SIG-M5 treated with dmso at 0.1 percent for 504 hours (cell line): ENCODE results near the gene RPS19.
"Not testable (repeated sequence)": the region's sequence is repeated elsewhere in the genome, so short reads cannot be mapped to it uniquely, and the experiment has no call there.

Experiments
- DNase-seq: peaks from one replicate; lab custom pipeline; 2025; ENCODE audit not compliant: unreplicated experiment; lab: John Stamatoyannopoulos, UW

RPS19 gene

DNA sequence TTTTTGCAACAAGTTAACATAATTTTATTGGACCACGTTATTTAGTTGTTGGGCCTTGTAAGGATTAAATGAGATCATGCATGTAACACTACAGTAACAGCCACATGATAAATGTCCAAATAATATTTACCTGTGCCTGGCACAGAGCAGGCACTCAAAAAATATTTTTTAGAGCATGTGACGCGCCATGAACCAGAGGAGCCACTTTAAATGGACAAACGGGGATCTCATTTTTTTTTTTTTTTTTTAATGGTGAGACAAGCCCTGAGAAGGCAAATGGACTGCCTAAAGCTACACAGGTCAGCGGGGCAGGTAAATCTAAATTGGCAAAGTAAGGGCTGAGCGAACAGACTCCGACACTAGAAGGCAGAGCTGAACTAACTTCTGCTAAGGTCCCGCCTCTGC is 840 bp upstream of the RPS19 start:
- DNase-seq: no peak

DNA sequence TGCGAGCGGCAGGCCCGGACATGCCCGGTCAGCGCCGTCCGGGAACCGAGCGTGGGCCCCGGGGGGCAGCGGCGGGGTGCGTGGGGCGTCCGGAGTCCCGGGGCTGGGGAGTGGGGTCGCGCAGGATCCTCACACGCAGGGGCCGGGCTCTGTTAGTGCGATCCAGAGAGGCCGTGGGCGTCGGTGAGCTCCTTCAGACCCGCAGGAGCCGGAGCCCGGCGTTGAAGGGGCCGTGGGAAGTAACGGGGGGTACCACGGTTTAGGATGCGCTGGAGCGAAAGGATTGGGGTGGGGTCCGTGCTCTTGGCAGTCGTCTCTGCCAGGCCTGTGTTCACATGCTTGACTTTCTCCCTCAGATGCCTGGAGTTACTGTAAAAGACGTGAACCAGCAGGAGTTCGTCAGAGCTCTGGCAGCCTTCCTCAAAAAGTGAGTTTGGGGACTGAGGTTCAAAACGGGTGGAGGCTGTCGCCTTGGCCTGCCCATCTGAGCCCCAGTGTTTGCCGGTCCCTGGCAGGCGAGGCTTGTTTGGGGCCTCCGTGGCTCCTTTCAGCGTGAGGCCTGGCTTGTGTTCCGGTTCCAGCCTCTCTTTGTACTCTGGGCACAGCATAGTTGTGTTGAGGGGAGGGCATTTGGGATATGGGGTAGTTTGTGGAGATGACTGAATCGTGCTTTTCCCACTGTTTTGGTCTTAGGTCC is 512 bp downstream of the RPS19 start:
- DNase-seq: no peak

DNA sequence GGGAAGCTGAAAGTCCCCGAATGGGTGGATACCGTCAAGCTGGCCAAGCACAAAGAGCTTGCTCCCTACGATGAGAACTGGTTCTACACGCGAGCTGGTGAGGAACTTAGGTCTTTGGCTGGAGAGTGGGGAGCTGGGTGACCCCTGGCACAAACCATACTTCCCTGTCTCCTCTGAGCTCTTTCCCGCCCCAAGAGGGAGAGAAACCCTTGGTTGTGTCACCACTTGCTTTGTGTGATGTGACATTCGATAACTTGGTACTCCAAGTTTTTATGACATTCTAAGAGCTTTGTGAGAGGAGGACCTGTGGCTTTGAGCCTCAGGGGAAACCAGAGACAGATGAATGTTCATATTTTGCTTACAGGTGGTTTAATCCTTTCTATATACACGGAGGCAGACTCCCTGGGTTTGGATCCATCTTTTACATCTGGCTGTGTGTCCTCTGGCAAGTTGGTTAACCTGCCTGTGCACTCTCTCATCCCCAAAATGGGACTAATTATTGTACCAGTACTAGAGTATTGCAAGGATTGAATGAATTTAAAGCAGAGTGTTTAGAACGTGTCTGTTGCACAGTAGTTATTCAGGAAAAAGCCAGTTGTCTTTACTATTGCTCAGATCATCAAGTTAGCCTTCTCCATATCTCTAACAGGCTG is 1.2 kb downstream of the RPS19 start:
- DNase-seq: no peak

DNA sequence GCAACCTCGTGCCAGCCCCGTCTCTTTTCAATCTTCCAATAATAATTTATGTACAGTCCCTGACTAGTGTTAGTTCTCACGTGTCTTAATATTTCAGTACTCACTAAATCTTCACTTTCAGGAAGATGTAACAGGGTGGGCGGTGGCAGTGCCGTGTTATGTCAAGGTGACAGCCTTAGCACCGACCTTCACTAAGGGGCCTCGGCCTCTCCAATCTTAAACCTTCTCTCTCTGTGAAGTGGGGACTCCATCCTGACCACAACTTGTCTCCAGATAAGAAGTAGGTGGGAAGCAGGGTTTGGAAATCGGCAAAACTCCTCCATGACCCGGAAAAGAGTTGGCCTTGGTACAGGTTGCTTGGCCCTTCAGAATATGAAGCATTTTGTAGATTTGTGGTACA is 1.8 kb downstream of the RPS19 start:
- no peak for DNase-seq

DNA sequence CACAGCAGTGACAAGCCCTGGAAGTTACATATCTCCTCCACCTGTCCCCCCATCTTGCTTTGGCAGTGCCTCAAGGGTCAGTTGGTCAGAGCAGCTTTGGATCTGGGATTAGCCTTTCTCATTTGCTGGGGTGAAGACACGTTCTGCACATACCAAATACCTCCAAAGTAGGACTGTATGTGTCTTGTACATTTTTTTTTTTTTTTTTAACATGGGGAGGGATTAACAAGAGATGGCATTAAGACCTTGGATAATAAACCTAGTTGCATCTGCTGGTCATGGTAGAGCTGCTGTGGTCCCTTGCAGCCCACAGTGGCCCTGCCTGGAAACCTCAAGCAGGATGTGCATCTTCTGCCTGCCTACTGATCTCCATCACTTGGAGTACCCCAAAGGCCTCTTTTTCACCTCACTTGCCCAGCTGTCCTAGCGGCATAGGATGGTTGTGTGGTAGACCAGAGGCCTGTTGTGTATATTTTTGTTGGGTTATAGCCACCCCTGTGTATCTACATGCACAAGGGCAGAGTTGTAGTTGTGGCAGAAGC is 2.5 kb downstream of the RPS19 start:
- DNase-seq: no peak

DNA sequence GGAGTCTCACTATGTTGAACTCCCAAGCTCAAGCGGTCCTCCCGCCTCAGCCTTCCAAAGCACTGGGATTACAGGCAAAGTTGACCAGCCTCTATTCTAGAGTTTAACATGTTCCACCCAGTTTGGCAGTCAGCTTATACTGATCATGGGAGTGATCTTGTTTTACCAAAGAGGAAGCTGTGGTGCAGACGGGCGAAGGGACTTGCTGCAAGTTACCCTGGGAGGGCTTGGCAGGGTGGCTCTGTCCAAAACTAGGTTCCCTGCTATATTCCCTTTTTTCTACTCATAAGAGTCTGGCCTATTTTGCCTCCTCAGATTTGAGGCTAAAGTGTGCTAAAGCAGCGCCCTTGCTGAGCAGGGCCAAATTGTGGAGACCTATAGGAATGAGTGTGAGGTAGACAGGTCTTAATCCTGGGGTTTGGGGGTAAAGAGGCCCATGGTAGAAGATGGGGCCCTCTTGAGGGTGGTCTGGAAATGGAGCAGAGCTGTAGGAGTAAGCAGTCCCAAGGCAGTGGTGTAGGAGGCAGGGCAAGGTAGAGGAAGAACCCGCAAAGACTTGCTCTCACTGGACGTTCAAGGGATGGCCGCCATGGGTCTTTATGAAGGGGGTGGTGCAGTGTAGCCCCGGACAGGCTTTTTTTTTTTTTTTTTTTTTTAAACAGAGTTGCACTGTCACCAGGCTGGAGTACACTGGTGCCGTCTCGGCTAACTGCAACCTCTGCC is 3.3 kb downstream of the RPS19 start:
- peak; percentile 54 for DNase-seq

DNA sequence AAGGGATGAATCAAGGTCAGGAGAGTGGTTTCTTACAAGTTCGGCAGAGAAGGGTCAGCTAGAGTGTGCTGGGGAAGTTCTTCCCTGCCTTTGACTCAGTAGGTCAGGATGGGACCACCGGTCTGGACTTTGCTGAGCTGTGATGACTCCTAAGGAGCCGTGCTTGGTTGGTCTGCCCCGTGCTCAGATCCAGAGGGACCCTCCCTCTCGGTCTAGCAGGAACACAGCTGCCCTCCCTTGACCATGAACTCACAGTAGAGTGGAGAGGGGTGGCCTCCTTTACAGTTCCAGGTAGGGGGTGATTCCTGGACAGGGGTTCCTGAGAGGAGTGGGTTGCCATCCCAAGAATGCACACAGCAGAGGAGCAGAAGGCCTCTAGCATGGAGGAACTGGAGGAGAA is 4.3 kb downstream of the RPS19 start:
- DNase-seq: no peak

DNA sequence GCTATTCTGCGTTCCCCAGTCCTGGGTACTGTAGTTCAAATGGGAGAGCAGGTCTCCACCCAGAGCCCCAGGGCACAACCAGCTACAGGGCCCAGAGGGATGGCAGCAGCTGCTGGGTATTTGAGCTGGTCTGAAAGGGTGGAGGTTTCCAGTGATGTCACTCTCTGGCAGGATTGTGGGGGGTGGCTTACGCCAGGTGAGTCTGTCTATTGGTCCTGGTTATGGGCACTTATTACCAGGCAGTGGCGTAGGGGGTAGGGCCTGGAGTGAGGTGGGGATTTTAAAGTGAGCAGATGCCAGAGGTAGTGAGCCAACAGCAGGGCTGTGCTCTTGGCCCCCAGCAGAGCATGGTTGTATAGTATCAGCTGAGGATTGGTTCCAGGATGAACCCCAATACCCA is 6.2 kb downstream of the RPS19 start:
- DNase-seq: no peak

DNA sequence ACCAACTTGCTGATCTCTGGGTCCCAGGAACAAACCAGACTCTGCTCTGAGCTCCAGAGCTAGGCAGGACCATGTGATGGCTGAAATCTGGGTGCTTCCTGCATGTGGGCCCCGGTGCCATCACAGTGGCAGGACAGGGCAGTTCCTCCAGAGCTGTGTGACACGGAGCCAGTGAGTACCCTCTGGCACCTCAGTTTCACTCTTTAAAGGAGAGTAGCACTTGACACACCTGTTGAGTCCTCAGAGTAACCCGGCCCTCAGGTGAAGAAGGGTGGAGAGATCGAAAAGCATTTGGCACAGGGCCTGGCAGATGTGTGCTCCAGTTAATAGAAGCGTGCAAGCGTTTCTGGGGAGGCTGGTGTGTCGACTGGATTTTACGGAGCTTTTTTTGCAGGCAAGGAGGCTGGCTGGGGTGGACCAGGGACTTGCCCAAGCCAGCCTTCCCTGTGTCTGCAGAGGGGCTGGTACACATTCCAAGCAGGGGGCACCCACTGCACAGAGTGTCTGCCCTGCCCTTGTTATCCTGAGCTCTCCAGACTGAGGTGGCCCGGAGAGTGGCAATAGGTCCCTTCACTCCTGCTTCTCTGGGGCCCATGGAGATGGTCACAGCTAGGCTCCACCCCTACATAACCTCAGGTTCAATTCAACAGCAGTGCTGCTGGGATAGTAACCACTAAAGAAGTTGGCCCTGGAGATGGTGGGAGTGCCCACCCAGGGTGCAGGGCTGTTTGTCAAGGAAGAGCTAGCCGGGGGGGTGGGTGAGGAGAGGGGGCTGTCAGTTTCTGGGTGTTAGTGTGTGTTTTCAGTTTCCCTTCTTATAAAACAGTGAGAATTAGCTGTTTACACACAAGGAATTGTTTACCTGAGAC is 8.3 kb downstream of the RPS19 start:
- no peak for DNase-seq

DNA sequence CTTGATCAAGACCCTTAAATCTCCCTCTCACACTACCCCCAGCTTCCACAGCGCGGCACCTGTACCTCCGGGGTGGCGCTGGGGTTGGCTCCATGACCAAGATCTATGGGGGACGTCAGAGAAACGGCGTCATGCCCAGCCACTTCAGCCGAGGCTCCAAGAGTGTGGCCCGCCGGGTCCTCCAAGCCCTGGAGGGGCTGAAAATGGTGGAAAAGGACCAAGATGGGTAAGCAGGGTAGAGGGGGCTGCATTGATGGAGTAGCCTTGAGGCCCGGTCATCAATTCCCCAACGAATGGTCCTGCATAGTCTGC is 8.9 kb downstream of the RPS19 start:
- no peak for DNase-seq

DNA sequence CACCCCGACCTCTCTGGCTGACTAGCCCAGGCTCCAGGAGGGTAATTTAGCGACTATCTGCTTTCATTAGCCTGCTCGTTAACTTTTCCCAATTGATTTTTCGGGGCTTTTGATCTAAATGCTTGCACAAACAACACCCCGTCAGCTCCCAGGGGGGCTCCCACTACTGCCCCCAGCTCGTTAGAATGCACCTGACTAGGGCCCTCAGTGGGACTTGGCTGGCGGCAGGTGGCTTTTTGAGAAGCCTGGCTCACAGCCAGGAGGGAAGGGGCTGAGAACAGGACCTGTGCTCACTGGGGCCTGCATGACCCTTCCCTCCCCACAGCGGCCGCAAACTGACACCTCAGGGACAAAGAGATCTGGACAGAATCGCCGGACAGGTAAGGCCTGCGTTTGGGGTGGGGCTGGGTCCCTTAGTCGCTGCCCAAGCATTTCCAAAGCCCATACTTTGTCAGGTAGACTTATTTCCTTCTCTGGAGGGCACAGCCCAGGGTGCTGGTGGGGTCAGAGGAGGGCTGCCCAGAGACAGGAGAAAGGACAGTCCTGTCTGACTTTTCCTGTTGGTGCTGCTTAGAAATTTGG is 9.4 kb downstream of the RPS19 start:
- no peak for DNase-seq

DNA sequence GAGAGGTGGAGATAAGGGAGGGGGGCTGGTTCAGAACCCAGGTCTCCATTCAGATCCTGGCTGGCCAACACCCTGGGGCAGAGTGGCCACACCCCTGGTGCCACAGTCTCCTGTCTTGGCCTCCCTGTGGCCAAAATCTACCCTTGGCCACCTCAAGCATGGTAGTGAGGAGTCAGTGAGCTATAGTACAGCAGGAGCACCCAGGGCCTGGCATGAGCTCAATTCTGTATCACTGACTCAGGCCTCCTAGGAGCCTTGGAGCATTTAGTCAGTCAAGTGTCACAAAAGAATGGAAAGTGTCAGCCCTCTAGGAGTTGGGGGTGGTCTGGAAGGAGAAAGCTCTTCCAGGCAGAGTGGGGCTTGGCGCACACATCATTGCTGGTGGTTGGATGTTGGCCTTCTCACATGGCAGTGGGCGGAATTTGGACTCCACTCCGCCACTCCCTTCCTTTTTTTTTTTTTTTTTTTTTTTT is 10.4 kb downstream of the RPS19 start:
- DNase-seq: no peak

DNA sequence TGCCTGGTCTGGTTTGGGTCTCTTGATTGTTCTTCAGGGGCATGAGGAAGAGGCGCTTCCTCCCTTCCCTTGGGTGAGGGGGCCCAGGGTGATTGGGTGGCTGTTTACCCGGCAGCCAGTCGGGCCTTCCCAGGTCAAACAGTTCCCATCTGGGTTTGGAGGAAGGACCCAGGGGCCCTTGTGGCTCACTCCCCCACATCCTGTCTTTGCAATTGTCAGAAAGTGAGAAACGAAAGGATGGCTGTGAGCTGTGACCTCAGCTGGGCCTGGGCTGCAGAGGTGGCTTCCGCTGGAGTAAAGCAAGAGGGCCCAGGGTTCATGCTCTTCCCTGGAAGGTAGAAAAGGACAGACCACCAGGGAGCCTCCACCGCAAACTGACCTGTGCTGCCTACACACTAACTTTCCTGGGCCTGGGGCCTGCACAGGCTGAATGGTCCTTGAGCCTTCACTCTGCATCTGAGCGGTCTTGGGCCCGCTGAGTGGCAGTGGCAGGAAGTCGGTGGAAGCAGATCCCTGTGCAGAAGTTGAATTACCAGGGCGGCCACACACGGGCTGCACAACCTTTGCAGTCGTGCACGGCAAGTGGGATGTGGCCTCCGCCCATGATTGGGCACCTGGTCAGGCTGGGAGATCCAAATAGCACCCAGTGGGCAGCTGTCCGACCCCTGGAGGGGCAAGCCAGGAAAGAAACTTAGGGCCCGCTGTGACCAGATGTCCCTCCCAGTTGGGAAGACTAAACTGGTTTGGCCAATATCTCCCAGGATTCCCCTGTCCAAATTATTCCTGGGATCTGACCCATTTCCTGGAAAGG is 11.7 kb downstream of the RPS19 start:
- peak; percentile 76 for DNase-seq

DNA sequence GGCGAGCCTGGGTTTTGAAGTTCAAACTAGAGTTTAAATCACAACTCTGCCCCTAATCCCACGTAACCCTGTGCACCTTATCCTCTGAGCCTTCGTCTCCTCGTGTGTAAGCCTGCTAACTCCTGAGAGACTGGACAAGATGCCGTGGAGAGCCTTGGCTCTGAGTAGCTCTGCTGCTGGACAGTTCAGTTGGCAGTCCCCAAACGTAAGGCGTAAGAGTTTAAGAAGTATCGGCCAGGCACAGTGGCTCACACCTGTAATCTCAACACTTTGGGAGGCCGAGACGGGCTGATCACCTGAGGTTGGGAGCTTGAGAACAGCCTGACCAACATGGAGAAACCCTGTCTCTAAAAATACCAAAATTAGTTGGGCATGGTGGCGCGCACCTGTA is 12.3 kb downstream of the RPS19 start:
- no peak for DNase-seq

DNA sequence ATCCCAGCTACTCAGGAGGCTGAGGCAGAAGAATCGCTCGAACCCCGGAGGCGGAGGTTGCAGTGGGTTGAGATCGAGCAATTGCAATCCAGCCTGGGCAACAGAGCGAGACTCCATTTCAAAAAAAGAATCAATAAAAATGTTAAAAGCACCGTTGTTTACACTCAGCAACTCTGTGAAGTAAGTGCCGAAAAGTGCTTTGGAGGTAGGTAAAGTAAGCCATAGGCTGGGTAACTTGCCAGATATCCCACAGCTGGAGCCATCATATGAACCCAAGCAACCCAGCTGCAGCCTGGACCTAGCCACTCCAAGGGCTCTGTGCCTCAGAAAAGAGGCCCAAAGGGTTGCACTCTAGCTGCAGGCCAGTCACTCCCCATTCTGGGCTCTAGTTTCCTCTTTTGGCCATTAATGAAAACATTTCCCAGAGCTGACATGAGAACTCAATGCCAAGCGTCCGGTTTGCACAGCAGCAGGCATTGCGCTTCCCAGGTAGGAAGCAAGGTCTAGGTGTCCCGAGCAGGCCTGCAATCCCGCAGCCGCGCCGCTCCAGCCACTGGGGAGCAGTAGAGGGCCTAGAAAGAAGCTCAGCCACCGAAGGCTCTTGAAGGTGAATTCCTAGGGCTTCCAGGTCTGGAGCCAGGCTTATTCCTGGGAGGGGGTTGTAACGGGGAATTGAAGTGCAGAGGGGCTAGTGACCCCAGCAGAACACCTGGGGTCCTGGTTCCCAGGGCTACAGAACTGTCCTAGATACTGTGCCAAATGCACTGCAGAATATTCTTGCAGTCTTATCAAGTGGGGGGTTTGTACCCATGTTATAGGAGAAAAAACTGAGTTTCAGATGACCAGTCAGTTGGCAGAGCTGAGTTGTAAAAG is 13.0 kb downstream of the RPS19 start:
- peak; percentile 68 for DNase-seq

DNA sequence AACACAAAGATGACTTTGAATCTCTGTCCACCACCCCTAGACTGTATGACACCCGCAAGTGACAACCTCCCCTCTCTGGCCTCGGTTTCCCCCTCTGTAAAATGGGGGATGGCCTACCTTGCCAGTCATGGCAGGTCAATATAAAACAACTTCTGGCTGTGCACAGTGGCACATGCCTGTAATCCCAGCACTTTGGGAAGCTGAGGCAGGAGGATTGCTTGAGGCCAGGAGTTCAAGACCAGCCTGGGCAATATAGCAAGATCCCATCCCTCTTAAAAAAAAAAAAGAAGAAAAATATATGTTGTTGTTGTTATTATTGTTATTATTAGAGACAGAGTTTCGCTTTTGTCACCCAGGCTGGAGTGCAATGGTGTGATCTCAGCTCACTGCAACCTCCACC is 15.9 kb downstream of the RPS19 start:
- not testable (repeated sequence) for DNase-seq

DNA sequence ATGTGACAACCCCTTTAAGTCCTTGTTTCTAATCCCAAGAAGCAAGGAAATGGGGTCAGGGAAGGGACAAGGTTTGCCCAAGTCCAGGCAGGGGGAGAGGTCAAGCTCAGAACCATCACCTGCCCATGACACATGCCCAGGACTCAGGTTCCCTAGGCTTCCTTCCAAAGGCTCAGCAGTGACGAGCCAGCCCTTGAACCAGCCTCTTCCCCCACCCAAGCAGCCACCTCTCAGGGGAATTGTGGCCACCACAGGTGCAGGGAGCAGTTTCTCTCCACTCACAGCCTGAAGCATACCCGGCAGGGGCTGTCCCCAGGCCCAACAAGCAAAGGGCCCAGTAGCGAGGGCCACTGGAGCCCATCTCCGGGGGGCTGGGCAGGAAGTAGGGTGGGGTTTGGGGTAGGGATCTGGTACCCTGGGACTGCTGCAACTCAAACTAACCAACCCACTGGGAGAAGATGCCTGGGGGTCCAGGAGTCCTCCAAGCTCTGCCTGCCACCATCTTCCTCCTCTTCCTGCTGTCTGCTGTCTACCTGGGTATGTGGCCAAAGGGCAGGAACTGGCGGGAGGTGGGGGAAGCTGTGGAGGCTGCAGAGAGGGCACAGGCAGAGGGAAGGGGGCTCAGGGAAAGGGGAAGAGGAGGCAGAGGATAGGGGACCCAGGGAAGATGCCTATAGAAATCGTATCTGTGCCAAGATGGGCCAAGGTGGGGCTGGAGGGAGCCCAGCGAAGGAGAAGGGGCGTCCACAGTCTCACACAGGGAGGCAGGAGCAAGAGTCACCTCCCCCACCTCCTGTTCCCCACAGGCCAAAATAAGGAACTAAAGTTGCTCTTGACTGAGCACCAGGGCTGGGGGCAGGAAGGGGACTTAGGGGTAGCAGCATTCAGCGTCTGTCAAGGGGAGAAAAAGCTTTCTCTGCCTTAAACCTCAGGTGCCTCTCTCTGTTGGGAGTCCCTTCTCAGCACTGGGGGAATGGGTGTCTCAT is 17.1 kb downstream of the RPS19 start, which contains the start of gene CD79A:
CD79A (plus strand) TSS at position 433 of the 986 bp plus-strand sequence; CDS start at position 459, 26 bp downstream.
- peak; percentile 70 for DNase-seq
